Keratinocyte (primary cell): ENCODE results near the gene TREM2. TPM values are rescaled to one million over a fixed set of nuclear protein-coding genes. Genes with fewer than 3 reads are reported as not detected.

ENCODE experiments used
- DNase-seq: peaks from one replicate; pipeline ENCODE4 v3.0.0-alpha.2; 2011; ENCODE audit warnings: low read depth, missing footprints, low spot score
- FAIRE-seq: peaks from 2 replicates; lab custom pipeline; 2011; peaks lifted over from hg19 to GRCh38; lab: Jason Lieb, UNC
- H2AFZ ChIP-seq: 2 replicates; pipeline ENCODE4 v1.6.0; 2012; ENCODE audit warnings: low read length, control low read depth, inconsistent platforms; ENCODE audit not compliant: control insufficient read depth
- H3K27ac ChIP-seq: 2 replicates; pipeline ENCODE4 v1.5.1; 2011; ENCODE audit warnings: low read length; ENCODE audit not compliant: control insufficient read depth, insufficient read depth
- H3K27me3 ChIP-seq: 3 replicates; pipeline ENCODE4 v1.6.0; 2011; ENCODE audit warnings: low read length; ENCODE audit not compliant: control insufficient read depth, insufficient read depth; ENCODE audit errors: extremely low read depth
- H3K36me3 ChIP-seq, 2 experiments: 2 replicates in 1 of 2; 3 replicates in 1 of 2; pipeline ENCODE4 v1.5.1; 2011; ENCODE audit warnings: low read length in 2 of 2, mild to moderate bottlenecking in 1 of 2; ENCODE audit not compliant: control insufficient read depth in 2 of 2, insufficient read depth in 2 of 2; ENCODE audit errors: extremely low read depth in 1 of 2
- H3K4me1 ChIP-seq: 3 replicates; pipeline ENCODE4 v1.5.1; 2011; ENCODE audit warnings: low read length; ENCODE audit not compliant: control insufficient read depth, insufficient read depth; ENCODE audit errors: extremely low read depth
- H3K4me2 ChIP-seq: 3 replicates; pipeline ENCODE4 v1.6.0; 2011; ENCODE audit warnings: low read depth, low read length; ENCODE audit not compliant: control insufficient read depth, insufficient read depth; ENCODE audit errors: extremely low read depth
- H3K4me3 ChIP-seq, 3 experiments: fragments of 200-600 bp in 1 of 3; sonication (generic) in 1 of 3; 2 replicates in 2 of 3; 3 replicates in 1 of 3; pipeline ENCODE4 v1.5.1; 2011 to 2016; ENCODE audit warnings: low read length in 3 of 3, mild to moderate bottlenecking in 3 of 3, control low read depth in 2 of 3, inconsistent platforms in 1 of 3, low read depth in 1 of 3, mixed read lengths in 1 of 3, mixed run types in 1 of 3, moderate library complexity in 1 of 3; ENCODE audit not compliant: control insufficient read depth in 2 of 3, insufficient read depth in 2 of 3; ENCODE audit errors: extremely low read depth in 1 of 3
- H3K79me2 ChIP-seq: 2 replicates; pipeline ENCODE4 v1.6.0; 2012; ENCODE audit warnings: low read length; ENCODE audit not compliant: control insufficient read depth, insufficient read depth
- H3K9ac ChIP-seq: 3 replicates; pipeline ENCODE4 v1.6.0; 2011; ENCODE audit warnings: low read length; ENCODE audit not compliant: control insufficient read depth, insufficient read depth; ENCODE audit errors: extremely low read depth
- H3K9me1 ChIP-seq: 3 replicates; pipeline ENCODE4 v1.6.0; 2011; ENCODE audit warnings: low read length; ENCODE audit not compliant: control insufficient read depth, insufficient read depth; ENCODE audit errors: extremely low read depth
- H3K9me3 ChIP-seq: 2 replicates; pipeline ENCODE4 v1.5.1; 2012; ENCODE audit warnings: low read depth, low read length; ENCODE audit not compliant: control insufficient read depth
- H4K20me1 ChIP-seq: 3 replicates; pipeline ENCODE4 v1.6.0; 2011; ENCODE audit warnings: low read length; ENCODE audit not compliant: control insufficient read depth, insufficient read depth; ENCODE audit errors: extremely low read depth
- EZH2 ChIP-seq: IDR thresholded peaks from one replicate; pipeline ENCODE4 v1.6.1; 2012; ENCODE audit warnings: inconsistent platforms, mild to moderate bottlenecking, low read length, moderate library complexity
- dilution Hi-C: fragments of 300-500 bp; cut with MboI; formaldehyde crosslinking; loops from one replicate; pipeline ENCODE4 v1.7.0; 2020; ENCODE audit warnings: low sequenced_read_pairs; ENCODE audit not compliant: extremely low pct_ligation_motif_present
- polyA plus RNA-seq, 5 experiments: library from polyadenylated mRNA; depleted of rRNA in 3 of 5; stranded (reverse) in 3 of 5; stranded (forward) in 1 of 5; unstranded in 1 of 5; fragments of >200 nt; gene quantifications; 1 replicate in 1 of 5; 2 replicates in 3 of 5; 3 replicates in 1 of 5; pipeline versions ENCODE4 v1.2.1 to v1.2.3, GENCODE V29; 2011 to 2012; ENCODE audit warnings: missing spikeins in 2 of 5, low read depth in 1 of 5, low replicate concordance in 1 of 5
- TF ChIP-seq, protein P1 (sequence below), 3 experiments: IDR thresholded peaks in 1 of 3; conservative IDR thresholded peaks in 1 of 3; optimal IDR thresholded peaks in 1 of 3; 2 replicates in 2 of 3; 3 replicates in 1 of 3; pipeline versions ENCODE3 to v1.5.1; 2011; ENCODE audit warnings: low read length in 3 of 3, mild to moderate bottlenecking in 3 of 3, moderate library complexity in 2 of 3, control low read depth in 1 of 3, inconsistent platforms in 1 of 3; ENCODE audit not compliant: insufficient read depth in 2 of 3; ENCODE audit errors: extremely low read depth in 1 of 3

TREM2 gene
- polyA plus RNA-seq, 1 donor (not counting 4 experiments of a cell fraction or from before 2014, with no cell fraction given) = 4.0 TPM

DNA sequence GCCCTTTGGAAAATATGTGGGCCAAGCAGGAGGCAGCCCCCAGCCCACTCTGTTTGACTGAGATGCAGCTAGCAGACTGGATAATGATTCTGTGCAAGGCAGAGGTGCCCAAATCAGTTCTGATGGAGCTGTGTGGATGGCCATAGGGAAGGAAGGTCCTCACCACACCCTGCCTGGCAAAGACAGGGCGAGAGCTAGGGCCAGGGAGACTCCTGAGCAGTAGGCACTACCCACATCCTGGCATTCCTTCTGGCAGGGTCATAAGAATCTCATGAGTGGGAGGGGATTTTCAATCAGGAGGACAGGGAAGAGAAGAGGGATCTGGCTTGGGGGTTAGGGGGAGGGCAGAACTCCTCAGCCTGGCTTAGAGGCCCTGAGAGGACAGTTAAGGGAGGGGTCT, 18.6 kb upstream of the TREM2 start:
- Histone ChIP-seq H3K79me2 (no peaks in the 10 kb centered on the region), H3K4me1 (peaks cover 4% of the 10 kb centered on the region), H3K9ac (no peak overlapping the region), H3K4me2 (no peak overlapping the region), H3K9me3 (no peaks in the 10 kb centered on the region), H2AFZ (peak overlapping the region; percentile 7), H4K20me1 (no peaks in the 10 kb centered on the region), H3K27ac (no peak overlapping the region), H3K27me3 (peaks cover 2% of the 10 kb centered on the region), H3K4me3 (no peak overlapping the region), H3K9me1 (no peaks in the 10 kb centered on the region), H3K36me3 (no peaks in the 10 kb centered on the region)
- TF ChIP-seq, protein P1, sequence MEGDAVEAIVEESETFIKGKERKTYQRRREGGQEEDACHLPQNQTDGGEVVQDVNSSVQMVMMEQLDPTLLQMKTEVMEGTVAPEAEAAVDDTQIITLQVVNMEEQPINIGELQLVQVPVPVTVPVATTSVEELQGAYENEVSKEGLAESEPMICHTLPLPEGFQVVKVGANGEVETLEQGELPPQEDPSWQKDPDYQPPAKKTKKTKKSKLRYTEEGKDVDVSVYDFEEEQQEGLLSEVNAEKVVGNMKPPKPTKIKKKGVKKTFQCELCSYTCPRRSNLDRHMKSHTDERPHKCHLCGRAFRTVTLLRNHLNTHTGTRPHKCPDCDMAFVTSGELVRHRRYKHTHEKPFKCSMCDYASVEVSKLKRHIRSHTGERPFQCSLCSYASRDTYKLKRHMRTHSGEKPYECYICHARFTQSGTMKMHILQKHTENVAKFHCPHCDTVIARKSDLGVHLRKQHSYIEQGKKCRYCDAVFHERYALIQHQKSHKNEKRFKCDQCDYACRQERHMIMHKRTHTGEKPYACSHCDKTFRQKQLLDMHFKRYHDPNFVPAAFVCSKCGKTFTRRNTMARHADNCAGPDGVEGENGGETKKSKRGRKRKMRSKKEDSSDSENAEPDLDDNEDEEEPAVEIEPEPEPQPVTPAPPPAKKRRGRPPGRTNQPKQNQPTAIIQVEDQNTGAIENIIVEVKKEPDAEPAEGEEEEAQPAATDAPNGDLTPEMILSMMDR (optimal IDR thresholded peaks at IDR 0.05 in 1 of 3, IDR thresholded peaks at IDR 0.05 in 1 of 3, conservative IDR thresholded peaks at IDR 0.05 in 1 of 3; ENCODE audit: extremely low read depth in 1 of 3, insufficient read depth in 2 of 3, low read length in 3 of 3) = no peak
- TF ChIP-seq EZH2 = no peak
- DNase-seq (no peak), FAIRE-seq (no peak)
- dilution Hi-C loops = loop anchor here (25.0 kb wide), 1 partner anchor 94 kb away; no protein-coding TSS in a partner anchor

DNA sequence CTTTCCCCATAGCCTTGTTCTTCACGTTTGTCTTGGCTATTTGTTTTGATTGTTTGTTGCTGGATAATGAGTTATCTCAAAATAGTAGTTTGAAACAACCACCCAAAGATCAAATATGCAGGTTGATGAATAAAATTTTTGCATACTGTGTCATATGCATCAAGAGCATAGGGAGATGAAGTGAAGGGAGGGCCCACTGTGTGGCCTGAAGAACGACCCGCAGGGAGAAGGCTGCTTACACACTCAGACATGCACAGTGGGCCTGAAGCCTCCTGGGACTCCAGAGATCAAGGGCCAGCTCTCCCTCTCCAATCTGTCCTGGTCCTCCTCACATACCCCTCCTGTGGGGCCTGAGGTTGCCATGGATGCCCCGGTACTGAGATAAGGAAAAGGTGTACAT, 16.2 kb upstream of the TREM2 start:
- no peaks in the 10 kb centered on the region for H4K20me1 ChIP-seq
- H3K27ac ChIP-seq = no peak overlapping the region
- no peak overlapping the region for H3K4me3 ChIP-seq
- no peak overlapping the region for H3K4me2 ChIP-seq
- peaks cover 10% of the 10 kb centered on the region for H3K27me3 ChIP-seq
- TF ChIP-seq, protein P1 (optimal IDR thresholded peaks at IDR 0.05 in 1 of 3, IDR thresholded peaks at IDR 0.05 in 1 of 3, conservative IDR thresholded peaks at IDR 0.05 in 1 of 3; ENCODE audit: extremely low read depth in 1 of 3, insufficient read depth in 2 of 3, low read length in 3 of 3) = no peak
- TF ChIP-seq EZH2 = no peak
- peaks cover 4% of the 10 kb centered on the region for H3K4me1 ChIP-seq
- DNase-seq = no peak
- no peaks in the 10 kb centered on the region for H3K9me1 ChIP-seq
- no peak overlapping the region for H3K9ac ChIP-seq
- no peak for FAIRE-seq
- no peaks in the 10 kb centered on the region for H3K79me2 ChIP-seq
- no peak overlapping the region for H2AFZ ChIP-seq
- dilution Hi-C loops = loop anchor here (25.0 kb wide), 1 partner anchor 92 kb away; no protein-coding TSS in a partner anchor
- no peaks in the 10 kb centered on the region for H3K36me3 ChIP-seq
- H3K9me3 ChIP-seq = no peaks in the 10 kb centered on the region
